Measurements from ENCODE around the gene LIN7C. TPM values are rescaled to one million over a fixed set of nuclear protein-coding genes. Genes with fewer than 3 reads are reported as not detected.
"Not testable (repeated sequence)": the region's sequence is repeated elsewhere in the genome, so short reads cannot be mapped to it uniquely, and the experiment has no call there.

The LIN7C gene
- total RNA-seq, 1 donor from 2014 or later: 31.1 TPM

DNA sequence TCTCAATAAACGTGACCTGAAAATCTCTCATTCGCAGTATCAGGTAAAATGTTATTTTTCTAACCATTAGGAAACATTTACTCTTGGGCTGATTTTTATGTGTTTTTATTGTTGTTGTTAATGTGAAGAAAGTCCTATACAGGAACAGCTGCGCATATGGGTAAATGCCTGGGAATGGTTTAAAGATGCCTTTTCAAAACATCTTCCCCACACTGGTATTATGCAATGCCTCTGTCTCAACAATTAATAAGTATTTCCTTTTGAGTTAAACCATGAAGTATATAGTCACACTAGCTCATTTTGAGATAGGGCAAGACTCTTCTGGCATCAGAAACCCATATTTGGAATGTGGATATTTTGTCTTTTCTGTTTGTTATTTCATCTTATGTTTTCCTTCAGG lies 13.7 kb upstream of the LIN7C start:
- Mint-ChIP-seq H3K27me3 (no peaks in the 10 kb centered on the region), H3K27ac (no peak overlapping the region), H3K4me1 (ENCODE audit: unreplicated experiment) (no peaks in the 10 kb centered on the region), H3K36me3 (no peaks in the 10 kb centered on the region), H3K4me3 (no peak overlapping the region), H3K9me3 (no peaks in the 10 kb centered on the region)
- no peak for DNase-seq (ENCODE audit: extremely low spot score, unreplicated experiment)
- TF ChIP-seq, protein P1, sequence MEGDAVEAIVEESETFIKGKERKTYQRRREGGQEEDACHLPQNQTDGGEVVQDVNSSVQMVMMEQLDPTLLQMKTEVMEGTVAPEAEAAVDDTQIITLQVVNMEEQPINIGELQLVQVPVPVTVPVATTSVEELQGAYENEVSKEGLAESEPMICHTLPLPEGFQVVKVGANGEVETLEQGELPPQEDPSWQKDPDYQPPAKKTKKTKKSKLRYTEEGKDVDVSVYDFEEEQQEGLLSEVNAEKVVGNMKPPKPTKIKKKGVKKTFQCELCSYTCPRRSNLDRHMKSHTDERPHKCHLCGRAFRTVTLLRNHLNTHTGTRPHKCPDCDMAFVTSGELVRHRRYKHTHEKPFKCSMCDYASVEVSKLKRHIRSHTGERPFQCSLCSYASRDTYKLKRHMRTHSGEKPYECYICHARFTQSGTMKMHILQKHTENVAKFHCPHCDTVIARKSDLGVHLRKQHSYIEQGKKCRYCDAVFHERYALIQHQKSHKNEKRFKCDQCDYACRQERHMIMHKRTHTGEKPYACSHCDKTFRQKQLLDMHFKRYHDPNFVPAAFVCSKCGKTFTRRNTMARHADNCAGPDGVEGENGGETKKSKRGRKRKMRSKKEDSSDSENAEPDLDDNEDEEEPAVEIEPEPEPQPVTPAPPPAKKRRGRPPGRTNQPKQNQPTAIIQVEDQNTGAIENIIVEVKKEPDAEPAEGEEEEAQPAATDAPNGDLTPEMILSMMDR (conservative IDR thresholded peaks at IDR 0.05): no peak

GRCh38 chr11:27518518-27518917 lies 11.9 kb upstream of the LIN7C start:
- Mint-ChIP-seq H3K4me1 (ENCODE audit: unreplicated experiment) (no peaks in the 10 kb centered on the region), H3K27me3 (no peaks in the 10 kb centered on the region), H3K9me3 (no peaks in the 10 kb centered on the region), H3K27ac (no peak overlapping the region), H3K36me3 (no peaks in the 10 kb centered on the region), H3K4me3 (no peak overlapping the region)
- no peak for DNase-seq (ENCODE audit: extremely low spot score, unreplicated experiment)
- TF ChIP-seq, protein P1 (conservative IDR thresholded peaks at IDR 0.05): no peak

GRCh38 chr11:27517490-27517889 lies 10.9 kb upstream of the LIN7C start:
- H3K4me1 Mint-ChIP-seq (ENCODE audit: unreplicated experiment); H3K36me3 Mint-ChIP-seq; H3K27ac Mint-ChIP-seq; H3K4me3 Mint-ChIP-seq; H3K27me3 Mint-ChIP-seq; DNase-seq (ENCODE audit: extremely low spot score, unreplicated experiment); H3K9me3 Mint-ChIP-seq: not testable (repeated sequence)

GRCh38 chr11:27514558-27514957 lies 8.0 kb upstream of the LIN7C start:
- no peaks in the 10 kb centered on the region for H3K27me3 Mint-ChIP-seq
- no peaks in the 10 kb centered on the region for H3K36me3 Mint-ChIP-seq
- H3K27ac Mint-ChIP-seq: no peak overlapping the region
- H3K4me3 Mint-ChIP-seq: no peak overlapping the region
- TF ChIP-seq, protein P1 (conservative IDR thresholded peaks at IDR 0.05): no peak
- H3K4me1 Mint-ChIP-seq (ENCODE audit: unreplicated experiment): no peaks in the 10 kb centered on the region
- no peaks in the 10 kb centered on the region for H3K9me3 Mint-ChIP-seq
- no peak for DNase-seq (ENCODE audit: extremely low spot score, unreplicated experiment)

DNA sequence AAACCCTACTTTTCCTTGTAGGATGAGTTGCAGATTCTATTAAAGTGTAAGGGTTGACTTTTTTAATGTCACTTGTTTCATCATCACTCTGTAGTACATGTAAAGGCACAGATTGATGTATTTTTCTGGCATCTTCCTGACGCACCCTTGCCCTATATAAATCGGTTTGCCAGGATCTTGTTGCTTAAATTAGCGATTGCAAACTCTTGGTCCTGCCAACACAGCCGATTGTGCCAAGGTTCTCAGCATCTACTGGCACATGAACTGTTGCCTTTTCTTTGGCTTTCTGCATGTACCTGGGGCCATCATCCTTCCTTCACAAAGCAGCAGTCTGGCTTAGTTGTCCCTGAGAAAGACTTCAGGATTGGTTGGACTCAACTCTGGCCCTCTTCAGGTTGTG lies 7.5 kb upstream of the LIN7C start:
- Mint-ChIP-seq H3K9me3 (no peaks in the 10 kb centered on the region), H3K36me3 (no peaks in the 10 kb centered on the region), H3K27me3 (no peaks in the 10 kb centered on the region), H3K4me3 (no peak overlapping the region), H3K27ac (no peak overlapping the region), H3K4me1 (ENCODE audit: unreplicated experiment) (no peaks in the 10 kb centered on the region)
- TF ChIP-seq, protein P1 (conservative IDR thresholded peaks at IDR 0.05): no peak
- DNase-seq (ENCODE audit: extremely low spot score, unreplicated experiment): no peak

DNA sequence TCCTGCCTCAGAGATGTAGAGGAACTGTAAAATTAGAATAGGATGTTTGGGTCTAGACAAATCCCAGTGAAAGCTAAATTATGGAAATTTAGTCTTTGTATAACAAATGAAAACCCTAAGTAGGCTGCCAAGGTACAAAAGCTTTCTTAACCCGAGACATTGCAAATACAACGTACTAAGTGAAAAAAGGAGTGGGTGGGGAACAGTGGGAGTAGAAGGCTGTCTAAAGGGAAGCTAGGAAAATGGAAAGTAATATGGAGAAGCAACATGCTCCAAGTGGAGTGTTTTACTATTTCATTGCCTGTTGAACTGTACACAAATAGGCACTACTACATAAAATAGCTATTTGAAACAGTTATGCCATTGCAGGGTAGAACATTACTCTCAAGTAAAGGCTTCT lies 6.8 kb upstream of the LIN7C start:
- no peaks in the 10 kb centered on the region for H3K9me3 Mint-ChIP-seq
- TF ChIP-seq, protein P1 (conservative IDR thresholded peaks at IDR 0.05): no peak
- no peak for DNase-seq (ENCODE audit: extremely low spot score, unreplicated experiment)
- H3K27ac Mint-ChIP-seq: no peak overlapping the region
- no peaks in the 10 kb centered on the region for H3K27me3 Mint-ChIP-seq
- H3K4me3 Mint-ChIP-seq: no peak overlapping the region
- H3K36me3 Mint-ChIP-seq: no peaks in the 10 kb centered on the region
- no peaks in the 10 kb centered on the region for H3K4me1 Mint-ChIP-seq (ENCODE audit: unreplicated experiment)

Measured in type B pancreatic cell (in vitro differentiated cells).